ENCODE results near the gene ING3.

The ING3 gene

GRCh38 chr7:120950539-120951308, at the start of gene ING3:
TSS of gene ING3 (plus strand) at chr7:120950777. CDS start at chr7:120950897, 120 bp downstream.
- Mint-ChIP-seq H3K4me1 (ENCODE audit: low read depth) (peaks cover 24% of the 10 kb centered on the region), H3K9me3 (no peaks in the 10 kb centered on the region), H3K36me3 (ENCODE audit: low read depth) (peaks cover 29% of the 10 kb centered on the region), H3K4me3 (peak within 1 kb of the TSS; percentile 92), H3K27me3 (peaks cover 8% of the 10 kb centered on the region), H3K27ac (peak within 1 kb of the TSS; percentile 95)

- Mint-ChIP-seq H3K27me3 (peaks cover 12% of the 10 kb centered on the region), H3K9me3 (no peaks in the 10 kb centered on the region), H3K36me3 (ENCODE audit: low read depth) (no peaks in the 10 kb centered on the region), H3K4me1 (ENCODE audit: low read depth) (no peaks in the 10 kb centered on the region), H3K4me3 (no peak overlapping the region), H3K27ac (no peak overlapping the region)
These were observed 35.1 kb upstream of the ING3 start for GRCh38 chr7:120915314-120916105.

- Mint-ChIP-seq H3K27ac (no peak overlapping the region), H3K36me3 (ENCODE audit: low read depth) (no peaks in the 10 kb centered on the region)
These were observed 34.5 kb upstream of the ING3 start for GRCh38 chr7:120916121-120916520.

GRCh38 chr7:120916538-120916937, 34.0 kb upstream of the ING3 start:
- H3K4me1 Mint-ChIP-seq (ENCODE audit: low read depth) = no peaks in the 10 kb centered on the region
- H3K27ac Mint-ChIP-seq = no peak overlapping the region
- no peaks in the 10 kb centered on the region for H3K36me3 Mint-ChIP-seq (ENCODE audit: low read depth)
- H3K9me3 Mint-ChIP-seq = no peaks in the 10 kb centered on the region
- peaks cover 12% of the 10 kb centered on the region for H3K27me3 Mint-ChIP-seq
- no peak overlapping the region for H3K4me3 Mint-ChIP-seq

More at GRCh38 chr7:120916121-120916520, 34.5 kb upstream of the ING3 start:
- H3K9me3 Mint-ChIP-seq = no peaks in the 10 kb centered on the region
- H3K27me3 Mint-ChIP-seq = peaks cover 12% of the 10 kb centered on the region
- no peaks in the 10 kb centered on the region for H3K4me1 Mint-ChIP-seq (ENCODE audit: low read depth)
- H3K4me3 Mint-ChIP-seq = no peak overlapping the region

DNA sequence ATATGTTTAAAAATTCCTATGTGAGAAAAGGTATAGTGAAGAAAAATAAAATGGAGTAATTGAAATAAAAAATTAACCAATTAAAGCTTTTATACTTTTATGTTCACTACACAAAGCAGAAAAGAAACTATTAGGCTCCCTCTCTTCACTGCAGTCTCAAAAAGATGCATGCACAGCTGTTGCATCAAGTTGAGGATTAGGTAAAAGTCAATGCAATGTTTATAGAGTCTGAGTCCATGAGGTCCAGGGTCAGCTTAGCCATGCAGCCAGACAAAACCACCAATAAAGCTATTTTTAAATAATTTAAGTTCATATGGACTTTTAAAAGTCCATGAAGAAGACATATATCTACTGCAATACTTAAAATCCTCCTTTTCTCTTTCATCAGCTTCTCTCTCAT, 31.1 kb upstream of the ING3 start:
- H3K4me1 Mint-ChIP-seq (ENCODE audit: low read depth) = no peaks in the 10 kb centered on the region

GRCh38 chr7:120920034-120920433, 30.5 kb upstream of the ING3 start:
- peaks cover 12% of the 10 kb centered on the region for H3K27me3 Mint-ChIP-seq
- no peak overlapping the region for H3K27ac Mint-ChIP-seq
- no peaks in the 10 kb centered on the region for H3K4me1 Mint-ChIP-seq (ENCODE audit: low read depth)
- H3K9me3 Mint-ChIP-seq = no peaks in the 10 kb centered on the region
- H3K4me3 Mint-ChIP-seq = no peak overlapping the region
- no peaks in the 10 kb centered on the region for H3K36me3 Mint-ChIP-seq (ENCODE audit: low read depth)

More for the DNA sequence above, 31.1 kb upstream of the ING3 start:
- Mint-ChIP-seq H3K36me3 (ENCODE audit: low read depth) (no peaks in the 10 kb centered on the region), H3K27ac (no peak overlapping the region), H3K4me3 (no peak overlapping the region), H3K27me3 (peaks cover 8% of the 10 kb centered on the region), H3K9me3 (no peaks in the 10 kb centered on the region)

GRCh38 chr7:120920591-120921274, 29.8 kb upstream of the ING3 start:
- H3K36me3 Mint-ChIP-seq (ENCODE audit: low read depth) = no peaks in the 10 kb centered on the region
- H3K27me3 Mint-ChIP-seq = peaks cover 18% of the 10 kb centered on the region
- H3K27ac Mint-ChIP-seq = no peak overlapping the region
- no peaks in the 10 kb centered on the region for H3K9me3 Mint-ChIP-seq
- H3K4me1 Mint-ChIP-seq (ENCODE audit: low read depth) = no peaks in the 10 kb centered on the region
- no peak overlapping the region for H3K4me3 Mint-ChIP-seq

DNA sequence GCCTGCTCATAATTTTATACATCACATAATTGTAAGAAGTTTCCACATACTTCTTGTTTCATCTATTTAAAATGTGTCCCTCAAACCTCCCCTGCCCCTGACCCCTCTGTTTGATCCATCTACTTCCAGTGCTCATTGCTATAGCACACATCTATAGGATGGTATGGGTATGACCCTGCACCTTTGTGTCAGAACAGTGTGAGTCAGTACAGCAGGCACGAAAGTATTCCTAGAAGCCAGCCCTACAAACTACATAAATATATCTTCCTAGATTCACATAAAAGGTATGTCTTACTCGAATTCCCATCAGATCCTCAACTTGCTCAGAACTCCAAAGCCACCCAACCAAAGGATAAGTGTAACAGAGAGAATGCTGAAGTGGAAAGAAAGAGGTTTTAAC, 25.7 kb upstream of the ING3 start:
- Mint-ChIP-seq H3K27ac (no peak overlapping the region), H3K4me3 (no peak overlapping the region), H3K9me3 (no peaks in the 10 kb centered on the region), H3K4me1 (ENCODE audit: low read depth) (peaks cover 7% of the 10 kb centered on the region), H3K36me3 (ENCODE audit: low read depth) (no peaks in the 10 kb centered on the region), H3K27me3 (peaks cover 22% of the 10 kb centered on the region)

- Mint-ChIP-seq H3K4me1 (ENCODE audit: low read depth) (peaks cover 7% of the 10 kb centered on the region), H3K36me3 (ENCODE audit: low read depth) (no peaks in the 10 kb centered on the region), H3K4me3 (no peak overlapping the region), H3K27me3 (peaks cover 22% of the 10 kb centered on the region), H3K9me3 (no peaks in the 10 kb centered on the region), H3K27ac (no peak overlapping the region)
These were observed 25.2 kb upstream of the ING3 start for GRCh38 chr7:120925392-120925791.

GRCh38 chr7:120926943-120927346, 23.6 kb upstream of the ING3 start:
- no peaks in the 10 kb centered on the region for H3K9me3 Mint-ChIP-seq
- no peak overlapping the region for H3K27ac Mint-ChIP-seq
- H3K27me3 Mint-ChIP-seq = peaks cover 30% of the 10 kb centered on the region
- peaks cover 7% of the 10 kb centered on the region for H3K4me1 Mint-ChIP-seq (ENCODE audit: low read depth)
- no peak overlapping the region for H3K4me3 Mint-ChIP-seq
- no peaks in the 10 kb centered on the region for H3K36me3 Mint-ChIP-seq (ENCODE audit: low read depth)

GRCh38 chr7:120927454-120928103, 23.0 kb upstream of the ING3 start:
- Mint-ChIP-seq H3K4me1 (ENCODE audit: low read depth) (peaks cover 7% of the 10 kb centered on the region), H3K4me3 (no peak overlapping the region), H3K9me3 (no peaks in the 10 kb centered on the region), H3K27ac (no peak overlapping the region), H3K27me3 (peaks cover 28% of the 10 kb centered on the region), H3K36me3 (ENCODE audit: low read depth) (no peaks in the 10 kb centered on the region)

DNA sequence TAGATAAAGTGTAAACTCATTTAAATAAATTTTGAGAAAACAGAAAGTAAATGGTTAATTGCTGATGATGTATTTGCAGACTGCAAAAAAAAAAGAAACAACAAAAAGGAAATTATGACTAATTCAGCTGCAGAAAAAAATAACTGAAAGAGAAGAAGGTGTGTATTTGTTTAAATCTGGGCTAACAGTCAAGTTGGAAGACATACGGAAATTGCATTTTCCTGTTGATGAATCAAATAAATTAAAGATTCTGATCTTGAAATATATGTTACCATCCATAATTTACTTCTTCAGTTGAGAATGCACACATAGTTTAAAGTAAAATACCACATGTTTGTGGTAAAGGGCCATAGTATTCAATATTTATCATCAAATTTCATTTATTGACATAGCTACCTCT, 19.3 kb upstream of the ING3 start:
- H3K27me3 Mint-ChIP-seq = peaks cover 19% of the 10 kb centered on the region
- no peak overlapping the region for H3K27ac Mint-ChIP-seq
- no peaks in the 10 kb centered on the region for H3K9me3 Mint-ChIP-seq
- peaks cover 7% of the 10 kb centered on the region for H3K4me1 Mint-ChIP-seq (ENCODE audit: low read depth)
- no peaks in the 10 kb centered on the region for H3K36me3 Mint-ChIP-seq (ENCODE audit: low read depth)
- H3K4me3 Mint-ChIP-seq = no peak overlapping the region

DNA sequence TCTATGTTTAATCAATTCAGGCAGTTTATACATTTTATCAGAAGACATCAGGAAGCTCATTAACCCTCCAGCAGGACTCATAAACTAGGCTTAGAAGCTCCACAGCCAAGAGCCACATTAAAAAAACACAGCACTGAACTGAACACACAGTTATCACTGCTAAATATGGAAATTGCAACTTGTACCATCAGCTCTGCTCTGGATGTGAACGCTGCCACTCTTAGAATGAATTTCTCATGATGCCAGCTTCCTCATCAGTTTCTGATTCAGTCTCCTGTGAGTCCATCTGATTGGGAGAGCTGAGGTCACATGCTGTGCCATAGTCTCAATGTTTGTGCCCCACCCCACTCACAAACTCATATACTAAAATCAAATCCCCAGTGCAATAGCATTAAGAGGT, 17.1 kb upstream of the ING3 start:
- Mint-ChIP-seq H3K4me1 (ENCODE audit: low read depth) (no peaks in the 10 kb centered on the region), H3K4me3 (no peak overlapping the region), H3K36me3 (ENCODE audit: low read depth) (no peaks in the 10 kb centered on the region), H3K27me3 (peaks cover 11% of the 10 kb centered on the region), H3K9me3 (no peaks in the 10 kb centered on the region), H3K27ac (no peak overlapping the region)

DNA sequence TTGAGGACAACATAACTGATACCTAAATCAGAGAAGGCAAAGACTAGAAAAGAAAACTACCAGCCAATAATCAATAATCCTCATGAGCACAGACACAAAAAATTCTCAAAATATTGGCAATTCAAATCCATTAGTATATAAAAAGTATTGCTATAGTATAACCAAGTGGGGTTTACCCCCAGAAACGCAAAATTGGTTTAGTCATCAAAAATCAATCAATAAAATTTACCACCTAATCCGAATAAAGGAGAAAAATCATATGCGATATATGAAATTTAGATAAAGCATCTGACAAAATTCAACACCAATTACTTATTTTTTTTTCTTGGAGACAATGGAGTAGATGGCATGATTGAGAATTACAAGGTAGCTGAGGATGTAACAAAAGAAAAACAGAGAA, 11.2 kb upstream of the ING3 start:
- no peak overlapping the region for H3K4me3 Mint-ChIP-seq
- peaks cover 6% of the 10 kb centered on the region for H3K27me3 Mint-ChIP-seq
- no peaks in the 10 kb centered on the region for H3K36me3 Mint-ChIP-seq (ENCODE audit: low read depth)
- H3K27ac Mint-ChIP-seq = no peak overlapping the region
- H3K9me3 Mint-ChIP-seq = no peaks in the 10 kb centered on the region
- H3K4me1 Mint-ChIP-seq (ENCODE audit: low read depth) = no peaks in the 10 kb centered on the region
